K562 (cell line): ENCODE measurements around the gene MXI1. TPM values are rescaled to one million over a fixed set of nuclear protein-coding genes. Genes with fewer than 3 reads are reported as not detected.

Experiments used
- ADNP ChIP-seq: fragments of 200-800 bp; sonication (Bioruptor generic); IDR thresholded peaks from 2 replicates; pipeline ENCODE4 v1.6.1; 2016; ENCODE audit warnings: missing genetic modification characterization, missing compliant biosample characterization
- CHD1 ChIP-seq: fragments of 200-600 bp; sonication (generic); IDR thresholded peaks from one replicate; pipeline ENCODE4 v1.6.1; 2012; ENCODE audit warnings: mild to moderate bottlenecking, moderate library complexity, low read length, inconsistent platforms
- DLX4 ChIP-seq: fragments of 250-450 bp; sonication (Bioruptor Pico); IDR thresholded peaks from 2 replicates; pipeline ENCODE4 v1.6.1; 2021; ENCODE audit warnings: mild to moderate bottlenecking
- E4F1 ChIP-seq: fragments of 250-450 bp; sonication (Bioruptor Pico); IDR thresholded peaks from 2 replicates; pipeline ENCODE4 v1.5.0; 2021; ENCODE audit warnings: mild to moderate bottlenecking, borderline replicate concordance
- ELF1 ChIP-seq: fragments of 200-800 bp; sonication (Bioruptor generic); IDR thresholded peaks from 2 replicates; pipeline ENCODE4 v1.6.1; 2016; ENCODE audit warnings: missing genetic modification characterization, missing compliant biosample characterization
- HIVEP1 ChIP-seq: fragments of 250-450 bp; sonication (Bioruptor Pico); IDR thresholded peaks from 2 replicates; pipeline ENCODE4 v1.4.0; 2020; ENCODE audit warnings: mild to moderate bottlenecking
- HMGN3 ChIP-seq: IDR thresholded peaks from 2 replicates; pipeline ENCODE4 v1.6.1; 2011; ENCODE audit warnings: borderline replicate concordance, low read depth, mild to moderate bottlenecking, mixed read lengths, low read length; ENCODE audit not compliant: insufficient read length; ENCODE audit errors: extremely low read depth
- MEF2A ChIP-seq: IDR thresholded peaks from 2 replicates; pipeline ENCODE4 v1.6.1; 2011; ENCODE audit warnings: low read depth, mild to moderate bottlenecking, low read length, moderate library complexity; ENCODE audit not compliant: control insufficient read depth
- PRPF4 ChIP-seq: fragments of 200-400 bp; formaldehyde crosslinking; IDR thresholded peaks from one replicate; pipeline ENCODE4 v1.6.1; 2017; ENCODE audit warnings: low read length, low read depth, mild to moderate bottlenecking; ENCODE audit not compliant: insufficient read depth, poor library complexity, severe bottlenecking
- RBM15 ChIP-seq: fragments of 200-400 bp; formaldehyde crosslinking; IDR thresholded peaks from 2 replicates; pipeline ENCODE4 v1.6.1; 2018; ENCODE audit warnings: mild to moderate bottlenecking, low read length, moderate library complexity; ENCODE audit not compliant: insufficient read depth
- SOX6 ChIP-seq: fragments of 450-650 bp; IDR thresholded peaks from 2 replicates; pipeline ENCODE4 v1.6.1; 2014; ENCODE audit warnings: mild to moderate bottlenecking
- TCF7 ChIP-seq: sonication (generic); IDR thresholded peaks from 2 replicates; pipeline ENCODE4 v1.6.1; 2016; ENCODE audit warnings: antibody characterized with exemption, borderline replicate concordance
- TEAD1 ChIP-seq, 2 experiments: fragments of 450-650 bp in 1 of 2; sonication (generic) in 1 of 2; formaldehyde crosslinking; IDR thresholded peaks; 2 replicates each; pipeline versions ENCODE4 v1.4.0 to v1.8.0; 2020 to 2022; ENCODE audit warnings: mild to moderate bottlenecking in 2 of 2, missing genetic modification reagents in 1 of 2
- THRAP3 ChIP-seq: fragments of 450-650 bp; IDR thresholded peaks from 2 replicates; pipeline ENCODE4 v1.6.1; 2016; ENCODE audit warnings: mild to moderate bottlenecking, inconsistent platforms, borderline replicate concordance
- VEZF1 ChIP-seq: fragments of 200-800 bp; sonication (Bioruptor generic); IDR thresholded peaks from 2 replicates; pipeline ENCODE4 v1.6.1; 2017; ENCODE audit warnings: missing genetic modification characterization, missing compliant biosample characterization
- ZFPM2 ChIP-seq: fragments of 250-450 bp; sonication (Bioruptor Pico); IDR thresholded peaks from 2 replicates; pipeline ENCODE4 v1.5.1; 2022; ENCODE audit warnings: mild to moderate bottlenecking
- ZKSCAN8 ChIP-seq: fragments of 200-800 bp; sonication (Bioruptor generic); IDR thresholded peaks from 2 replicates; pipeline ENCODE4 v1.6.1; 2016; ENCODE audit warnings: missing genetic modification characterization, missing compliant biosample characterization
- ZNF263 ChIP-seq: sonication (generic); formaldehyde crosslinking; IDR thresholded peaks from 2 replicates; pipeline ENCODE4 v1.8.0; 2022; ENCODE audit warnings: mild to moderate bottlenecking, missing genetic modification reagents, borderline replicate concordance
- ZNF277 ChIP-seq: fragments of 250-450 bp; sonication (Bioruptor Pico); IDR thresholded peaks from 2 replicates; pipeline ENCODE4 v1.8.0; 2022; ENCODE audit warnings: inconsistent platforms, mild to moderate bottlenecking, moderate library complexity, borderline replicate concordance
- ZNF280A ChIP-seq: fragments of 450-650 bp; IDR thresholded peaks from 2 replicates; pipeline ENCODE4 v1.6.1; 2018; ENCODE audit warnings: mild to moderate bottlenecking, low read depth; ENCODE audit not compliant: partially characterized antibody
- polyA plus RNA-seq, 8 experiments: library from polyadenylated mRNA; depleted of rRNA in 4 of 8; stranded (reverse) in 5 of 8; unstranded in 3 of 8; fragments of >200 nt; fragmentation: Nextera tagmentation in 2 of 8; fragmentation: Illumina TruSeq in 1 of 8; extraction: Ambion mirVana in 2 of 8; extraction: Trizol in 1 of 8; gene quantifications; 2 replicates each; pipeline versions ENCODE4 v1.2.1 to v1.2.3, GENCODE V29; 2011 to 2014; ENCODE audit warnings: inconsistent platforms in 1 of 8, missing spikeins in 1 of 8
- total RNA-seq, 7 experiments: library from RNA; depleted of rRNA in 6 of 7; stranded (reverse); fragments of >200 nt in 6 of 7; fragmentation: Illumina TruSeq in 2 of 7; extraction: Trizol in 2 of 7; gene quantifications; 2 replicates each; pipeline versions ENCODE4 v1.2.1 to v1.2.3, GENCODE V29; 2011 to 2021; ENCODE audit warnings: low replicate concordance in 1 of 7

The MXI1 gene
- total and polyA plus RNA-seq, 9 of the 15 experiments (the other 6 are each of a cell fraction or from before 2014, with no cell fraction given), result 9.1 to 23.7 (median 14.8) TPM

DNA sequence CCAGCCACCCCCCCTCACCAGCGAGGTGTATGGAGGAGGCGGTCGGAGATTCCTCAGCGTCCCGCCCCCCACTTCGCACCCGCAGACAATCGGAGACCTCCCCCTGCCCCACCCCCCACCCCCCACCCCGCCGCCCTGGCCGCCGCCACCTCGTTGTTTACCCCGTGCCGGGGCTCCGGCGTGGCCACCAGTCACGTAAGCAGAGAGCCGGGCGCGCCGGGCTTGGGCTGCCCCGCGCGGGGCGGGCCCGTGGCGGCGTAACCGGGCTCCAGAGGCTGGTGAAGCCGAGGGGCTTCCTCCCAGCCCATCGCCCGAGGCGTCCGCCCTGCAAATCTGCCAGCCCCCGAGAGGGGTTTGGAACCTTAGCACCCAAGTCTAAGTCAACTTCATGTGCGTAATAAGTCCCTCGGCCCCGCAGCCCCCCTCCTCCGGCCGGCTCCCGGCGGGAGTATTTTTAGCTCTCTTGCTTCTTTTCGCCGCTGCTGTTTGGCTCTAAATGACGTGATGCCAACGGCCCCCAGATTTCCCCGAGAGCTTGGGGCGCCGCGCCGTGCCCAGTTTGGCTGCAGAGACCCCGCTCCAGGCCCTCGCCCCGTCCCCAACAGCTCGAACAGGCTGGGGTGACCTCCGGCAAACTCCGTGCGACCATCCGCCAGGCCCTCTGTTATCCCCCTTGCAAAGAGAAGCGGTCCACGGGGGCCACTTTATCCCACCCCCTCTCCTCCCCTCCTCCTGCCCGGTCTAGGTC, 2.7 kb downstream of the MXI1 start (continued):
- TF ChIP-seq HMGN3, result no peak
- no peak for TF ChIP-seq RBM15
- TF ChIP-seq ZKSCAN8, result no peak
- no peak for TF ChIP-seq TEAD1 (CRISPR knock-in tag; IDR thresholded peaks at IDR 0.05)
- TF ChIP-seq ZFPM2 (CRISPR knock-in tag), result no peak
- no peak for TF ChIP-seq PRPF4
- TF ChIP-seq ZNF263 (CRISPR knock-in tag), result no peak
- TF ChIP-seq DLX4 (CRISPR knock-in tag), result no peak
- no peak for TF ChIP-seq E4F1 (CRISPR knock-in tag)
- no peak for TF ChIP-seq SOX6
- no peak for TF ChIP-seq ADNP
- peak; percentile 40; the same call in 1 of the 2 replicates for TF ChIP-seq VEZF1
- TF ChIP-seq THRAP3, result no peak
- peak; percentile 57 for TF ChIP-seq CHD1
- no peak; the same call in 1 of the 2 replicates for TF ChIP-seq ELF1 (tag)
- TF ChIP-seq HIVEP1 (CRISPR knock-in tag), result no peak
- no peak for TF ChIP-seq ZNF280A
- no peak for TF ChIP-seq TCF7
- TF ChIP-seq MEF2A, result peak; percentile 22; the same call in 1 of the 2 replicates
- no peak for TF ChIP-seq ZNF277
